Activated CD4-positive, CD25-positive, alpha-beta regulatory T cell (primary cell): ENCODE results near the gene ZMYND8.
"Not testable (repeated sequence)": the region's sequence is repeated elsewhere in the genome, so short reads cannot be mapped to it uniquely, and the experiment has no call there.

Source experiments
- DNase-seq, 4 experiments: peaks; one replicate each; lab custom pipeline; 2025; lab: John Stamatoyannopoulos, UW

Gene ZMYND8

DNA sequence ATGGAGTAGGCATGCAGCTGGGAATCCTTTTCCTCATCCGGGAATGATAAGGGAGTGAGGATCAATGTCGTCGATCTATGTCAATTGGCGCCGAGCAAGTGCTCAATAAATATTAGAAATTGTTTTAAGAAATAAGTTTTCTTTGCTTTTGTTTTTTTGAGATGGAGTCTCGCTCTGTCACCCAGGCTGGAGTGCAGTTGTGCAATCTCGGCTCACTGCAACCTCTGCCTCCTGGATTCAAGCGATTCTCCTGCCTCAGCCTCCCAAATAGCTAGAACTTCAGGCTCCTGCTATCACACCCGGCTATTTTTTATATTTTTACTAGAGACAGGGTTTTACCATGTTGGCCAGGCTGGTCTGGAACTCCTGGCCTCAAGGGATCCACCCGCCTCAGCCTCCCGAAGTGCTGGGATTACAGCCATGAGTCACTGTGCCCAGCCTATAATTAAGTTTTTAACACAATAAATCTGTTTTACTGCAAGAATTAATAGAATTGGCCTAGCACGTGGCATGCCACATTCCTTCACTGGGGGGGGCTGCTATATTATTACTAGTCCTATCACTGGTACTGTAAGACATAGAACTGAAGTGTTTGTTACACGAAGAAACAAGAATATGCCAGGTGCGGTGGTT lies 92.2 kb downstream of the ZMYND8 start:
- DNase-seq, result not testable (repeated sequence)

DNA sequence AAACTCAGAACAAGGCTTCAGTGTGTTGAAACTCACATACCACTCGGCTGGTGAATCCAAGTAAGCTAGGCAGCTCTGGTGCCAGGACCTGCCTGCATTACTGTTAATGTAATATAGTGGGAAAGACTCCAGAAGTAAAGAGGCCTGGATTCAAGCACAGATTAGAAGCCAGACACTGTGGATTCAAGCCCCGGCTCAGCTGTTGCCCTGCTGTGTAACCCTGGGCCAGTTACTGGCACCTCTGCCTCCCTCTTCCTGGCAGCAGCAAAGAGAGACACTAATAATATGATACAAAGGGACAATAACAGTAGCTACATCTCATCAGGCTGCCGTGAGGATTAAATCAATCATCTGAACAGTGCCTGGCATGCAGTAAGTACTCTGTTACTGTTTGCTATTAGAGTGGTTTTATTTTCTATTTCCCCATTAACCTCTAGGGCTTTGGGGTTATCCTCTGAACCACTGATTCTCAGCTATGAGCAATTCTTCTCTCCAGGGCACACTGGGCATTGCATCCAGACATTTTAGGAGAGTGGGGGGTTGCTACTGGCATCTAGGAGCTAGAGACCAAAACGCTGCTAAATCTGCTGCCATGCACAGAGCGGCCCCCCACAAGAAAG lies 92.9 kb downstream of the ZMYND8 start:
- DNase-seq, result no peak

DNA sequence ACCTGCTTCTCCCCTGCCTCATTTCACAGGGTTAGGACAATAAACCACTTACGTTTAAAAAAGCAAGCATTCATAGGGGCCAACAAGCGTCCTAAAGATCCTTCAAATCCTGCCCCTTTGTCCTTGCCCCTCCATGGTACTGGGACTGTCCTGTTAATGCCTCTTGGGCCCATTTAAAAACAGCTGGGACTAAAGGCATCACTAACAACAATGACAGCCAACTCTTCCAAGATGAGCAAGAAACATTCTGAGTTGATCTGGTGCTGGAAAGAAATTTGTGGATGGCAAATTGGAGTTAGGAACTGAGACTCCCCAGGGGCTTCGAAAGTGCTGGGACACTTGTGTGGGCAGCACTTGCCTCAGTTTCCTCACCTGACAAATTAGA lies 93.4 kb downstream of the ZMYND8 start:
- DNase-seq, result no peak

DNA sequence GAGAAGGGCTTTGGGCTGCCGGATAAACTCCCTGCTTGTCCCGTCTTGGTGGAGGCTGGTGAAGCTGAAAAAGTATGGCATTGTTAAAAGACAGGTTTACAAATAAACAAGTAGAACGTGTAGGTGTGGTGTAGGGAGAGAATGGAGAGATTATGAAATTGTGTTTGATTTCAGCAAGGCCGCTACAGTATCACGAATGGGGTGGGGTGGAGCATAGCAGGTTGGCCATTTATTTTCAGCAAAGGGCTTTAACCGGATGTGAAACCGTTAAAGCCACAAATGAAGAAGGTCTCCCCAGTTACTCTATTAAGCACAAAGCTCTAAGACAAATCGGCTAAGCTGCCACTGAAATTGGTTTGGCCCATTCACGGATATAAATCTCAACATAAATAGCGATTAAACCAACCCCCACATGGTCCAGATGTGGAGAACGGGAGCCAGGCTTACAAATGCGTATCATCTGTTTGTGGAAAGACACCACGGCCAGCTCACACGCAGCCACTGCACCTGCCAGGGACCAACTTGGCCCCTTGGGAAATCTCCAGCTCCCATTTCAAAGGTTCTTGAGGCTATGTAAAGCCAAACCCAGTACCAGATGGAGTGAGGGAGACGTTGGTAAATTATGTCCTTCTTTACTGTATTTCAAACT lies 94.0 kb downstream of the ZMYND8 start:
- no peak for DNase-seq

DNA sequence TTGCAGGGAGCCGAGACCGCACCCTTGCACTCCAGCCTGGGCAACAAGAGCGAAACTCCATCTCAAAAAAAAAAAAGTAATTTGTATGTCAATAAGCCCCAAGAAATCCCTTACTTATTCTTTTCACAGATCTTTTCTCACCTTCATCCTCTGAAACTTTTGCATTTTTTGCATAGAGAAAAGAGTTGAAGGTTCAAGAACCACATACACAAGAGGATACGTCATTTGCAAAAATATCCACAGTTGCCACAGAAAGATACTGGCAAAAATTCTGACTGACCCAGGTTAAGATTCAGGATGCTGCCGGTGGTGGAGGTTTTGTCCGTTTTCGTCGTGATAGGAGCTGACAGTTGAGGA lies 94.5 kb downstream of the ZMYND8 start:
- no peak for DNase-seq

DNA sequence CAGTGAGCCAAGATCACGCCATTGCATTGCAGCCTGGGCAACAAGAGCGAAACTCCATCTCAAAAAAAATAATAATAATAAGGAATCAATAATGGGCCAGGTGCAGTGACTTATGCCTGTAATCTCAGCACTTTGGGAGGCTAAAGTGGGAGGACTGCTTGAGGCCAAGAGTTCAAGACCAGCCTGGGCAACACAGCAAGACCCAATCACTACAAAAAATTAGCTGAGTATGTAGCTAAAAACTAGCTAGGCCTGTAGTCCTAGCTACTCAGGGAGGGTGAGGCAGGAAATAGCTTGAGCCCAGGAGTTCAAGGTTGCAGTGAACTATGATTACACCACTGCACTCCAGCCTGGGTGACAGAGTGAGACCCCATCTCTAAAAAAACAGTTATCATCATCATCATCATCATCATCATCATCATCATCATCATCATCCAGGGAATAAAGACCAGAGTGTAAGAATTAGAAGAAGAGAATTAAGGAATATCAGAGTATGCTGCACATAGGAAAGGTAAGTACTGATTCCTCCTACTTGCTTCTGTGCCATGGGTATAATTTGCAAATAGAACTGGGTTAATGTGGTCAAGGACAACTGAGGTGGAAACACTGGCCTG lies 95.2 kb downstream of the ZMYND8 start:
- not testable (repeated sequence) for DNase-seq

DNA sequence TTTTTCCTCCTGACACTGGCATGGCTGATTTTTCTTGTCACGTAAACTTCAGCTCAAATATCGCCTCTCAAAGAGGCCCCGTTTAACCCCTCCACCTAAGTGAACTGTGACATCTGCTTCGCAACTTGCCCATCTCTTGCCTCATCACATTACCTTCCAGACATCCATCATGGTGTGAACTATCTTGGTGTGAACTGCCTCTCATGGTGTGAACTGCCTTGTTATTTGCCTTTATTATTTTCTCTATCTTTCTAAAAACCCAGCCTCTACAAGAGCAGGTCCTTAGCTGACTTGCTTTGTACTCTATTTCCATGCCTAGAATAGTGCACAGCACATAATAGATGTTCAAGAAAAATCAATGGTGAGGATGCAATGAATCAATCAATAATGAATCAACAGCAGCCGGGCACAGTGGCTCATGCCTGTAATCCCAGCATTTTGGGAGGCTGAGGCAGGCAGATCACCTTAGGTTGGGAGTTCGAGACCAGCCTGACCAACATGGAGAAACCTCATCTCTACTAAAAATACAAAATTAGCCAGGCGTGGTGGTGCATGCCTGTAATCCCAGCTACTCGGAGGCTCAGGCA lies 95.9 kb downstream of the ZMYND8 start:
- not testable (repeated sequence) for DNase-seq

DNA sequence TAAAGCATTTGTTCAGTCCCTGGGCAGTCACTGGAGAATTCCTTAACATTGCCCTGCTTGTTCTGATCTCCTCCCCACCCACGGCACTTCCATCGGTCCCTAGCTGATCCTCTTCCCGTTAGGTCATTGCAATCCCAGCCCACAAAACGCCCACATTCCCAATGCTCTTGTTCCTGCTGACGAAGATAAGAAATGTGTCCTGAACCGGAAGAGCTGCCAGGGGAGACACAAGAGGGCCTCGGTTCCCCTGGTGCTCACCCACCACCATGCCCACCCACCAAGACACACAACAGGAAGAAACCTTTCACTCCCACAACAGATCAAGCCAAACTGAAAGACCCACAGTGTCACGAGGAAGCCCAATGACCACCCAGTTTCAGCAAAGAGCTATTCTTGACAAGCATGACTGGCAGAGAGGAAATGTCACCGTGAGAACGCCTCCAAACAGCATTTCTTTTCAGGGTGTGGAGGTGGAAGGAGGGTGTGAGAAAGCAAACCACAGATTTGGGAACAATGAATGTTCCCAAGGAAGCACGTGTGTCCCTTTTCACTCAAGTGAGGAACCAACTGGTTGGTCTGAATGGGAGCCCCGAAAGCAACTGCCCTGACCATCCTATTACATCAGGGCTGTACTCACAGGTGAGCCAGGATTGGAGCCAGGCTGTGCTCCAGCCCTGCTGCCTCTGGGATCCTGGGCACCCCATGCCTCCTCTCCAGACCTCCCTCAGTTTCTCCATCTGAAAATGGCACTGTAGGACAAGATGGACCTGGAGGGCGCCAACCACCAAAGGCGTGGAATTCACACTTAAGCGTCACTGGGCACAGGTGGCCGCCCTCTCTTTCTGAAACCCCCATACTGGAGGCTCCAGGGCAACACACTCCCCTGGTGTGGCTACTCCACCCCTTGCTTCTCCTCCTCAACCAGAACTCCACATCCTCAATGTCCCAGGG lies 97.5 kb downstream of the ZMYND8 start:
- DNase-seq, result no peak

DNA sequence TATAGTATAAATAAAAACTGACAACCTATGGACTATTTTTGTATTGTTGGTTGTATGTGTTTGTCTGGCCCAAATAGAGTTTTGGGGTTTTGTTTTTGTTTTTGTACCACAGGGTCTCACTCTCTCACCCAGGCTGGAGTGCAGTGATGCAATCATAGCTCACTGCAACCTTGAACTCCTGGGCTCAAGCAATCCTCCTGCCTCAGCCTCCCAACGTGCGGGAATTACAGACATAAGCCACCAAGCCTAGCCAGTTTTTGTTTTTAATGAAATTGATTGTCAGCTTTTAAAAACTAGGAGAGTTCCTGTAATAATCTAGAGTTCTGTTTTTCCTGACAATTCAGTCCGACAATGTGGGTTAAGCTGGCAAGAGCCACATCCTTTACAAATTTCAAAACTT lies 98.7 kb downstream of the ZMYND8 start:
- DNase-seq, result no peak

DNA sequence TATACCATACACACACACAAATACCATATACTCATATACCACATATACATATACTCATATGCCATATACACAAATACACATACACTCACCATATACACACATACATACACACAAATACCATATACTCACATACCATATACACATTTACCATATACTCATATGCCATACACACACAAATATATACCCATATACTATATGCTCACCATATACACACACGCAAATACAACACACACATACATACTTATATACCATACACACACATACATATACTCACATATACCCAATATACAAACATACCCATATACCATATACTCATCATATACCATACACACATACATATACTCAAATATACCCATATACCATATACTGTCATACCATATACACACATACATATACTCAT lies 99.2 kb downstream of the ZMYND8 start:
- no peak for DNase-seq

DNA sequence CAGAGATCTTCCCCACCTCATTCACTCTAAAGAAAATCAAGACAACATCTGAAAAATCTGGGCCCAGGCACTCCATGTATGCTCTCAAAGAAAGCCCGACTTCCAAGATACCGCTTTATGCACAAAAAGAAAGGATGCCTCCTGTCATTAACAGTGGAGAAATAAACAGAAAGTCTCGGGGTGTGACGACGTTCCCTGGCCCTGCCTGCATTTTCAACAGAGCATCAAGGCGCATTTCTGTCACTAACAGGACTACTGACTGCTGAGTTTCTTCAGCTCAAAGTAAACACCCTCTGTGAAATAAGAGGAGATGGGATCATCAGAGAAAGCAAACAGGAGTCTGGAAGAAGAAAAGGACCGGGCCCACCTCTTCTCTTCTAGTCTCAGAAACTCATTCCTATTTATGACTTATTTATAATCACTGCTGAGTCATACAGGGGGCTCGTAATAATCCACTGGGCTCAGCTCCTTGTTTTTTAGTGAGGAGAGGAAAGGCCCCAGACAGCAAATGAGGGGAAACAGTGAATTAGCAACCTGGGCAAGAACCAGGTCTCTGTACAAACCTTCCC lies 99.7 kb downstream of the ZMYND8 start:
- no peak for DNase-seq

DNA sequence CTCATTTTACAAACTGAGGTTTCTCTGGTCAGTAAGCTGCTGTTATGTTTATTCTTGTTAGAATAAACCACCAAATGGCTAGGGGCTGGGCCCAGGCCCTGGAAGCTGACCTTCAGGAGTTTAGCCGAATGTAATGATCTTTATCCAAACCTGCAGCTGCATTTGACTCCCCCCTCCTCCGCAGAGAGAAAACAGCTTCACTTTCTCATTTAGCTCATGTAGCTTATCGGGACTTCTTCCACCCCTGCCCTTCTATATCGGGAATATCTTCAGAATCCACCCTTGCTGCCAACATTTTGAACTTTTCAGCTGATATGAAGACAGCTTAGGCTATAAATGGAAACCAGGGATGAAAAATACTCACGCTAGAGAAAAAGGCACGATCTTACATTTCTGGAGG lies 102.6 kb downstream of the ZMYND8 start:
- no peak for DNase-seq

DNA sequence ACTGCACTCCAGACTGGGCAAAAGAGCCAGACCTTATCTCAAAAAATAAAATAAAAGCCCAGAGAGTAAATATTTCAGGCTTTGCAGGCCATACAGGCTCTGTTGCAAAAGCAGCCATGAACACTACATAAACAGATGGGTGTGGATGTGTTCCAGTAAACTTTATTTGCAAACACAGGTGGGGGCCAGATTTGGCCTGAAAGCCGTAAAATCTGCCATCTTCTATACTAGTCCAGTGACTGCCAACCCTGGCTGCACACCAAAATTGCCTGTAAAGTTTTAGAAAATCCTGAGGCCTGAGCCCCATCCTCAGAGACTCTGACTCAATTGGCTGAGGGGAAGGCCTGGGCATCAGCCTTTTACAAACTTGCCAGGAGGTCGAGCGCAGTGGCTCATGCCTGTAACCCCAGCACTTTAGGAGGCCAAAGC lies 103.6 kb downstream of the ZMYND8 start:
- DNase-seq, result no peak

DNA sequence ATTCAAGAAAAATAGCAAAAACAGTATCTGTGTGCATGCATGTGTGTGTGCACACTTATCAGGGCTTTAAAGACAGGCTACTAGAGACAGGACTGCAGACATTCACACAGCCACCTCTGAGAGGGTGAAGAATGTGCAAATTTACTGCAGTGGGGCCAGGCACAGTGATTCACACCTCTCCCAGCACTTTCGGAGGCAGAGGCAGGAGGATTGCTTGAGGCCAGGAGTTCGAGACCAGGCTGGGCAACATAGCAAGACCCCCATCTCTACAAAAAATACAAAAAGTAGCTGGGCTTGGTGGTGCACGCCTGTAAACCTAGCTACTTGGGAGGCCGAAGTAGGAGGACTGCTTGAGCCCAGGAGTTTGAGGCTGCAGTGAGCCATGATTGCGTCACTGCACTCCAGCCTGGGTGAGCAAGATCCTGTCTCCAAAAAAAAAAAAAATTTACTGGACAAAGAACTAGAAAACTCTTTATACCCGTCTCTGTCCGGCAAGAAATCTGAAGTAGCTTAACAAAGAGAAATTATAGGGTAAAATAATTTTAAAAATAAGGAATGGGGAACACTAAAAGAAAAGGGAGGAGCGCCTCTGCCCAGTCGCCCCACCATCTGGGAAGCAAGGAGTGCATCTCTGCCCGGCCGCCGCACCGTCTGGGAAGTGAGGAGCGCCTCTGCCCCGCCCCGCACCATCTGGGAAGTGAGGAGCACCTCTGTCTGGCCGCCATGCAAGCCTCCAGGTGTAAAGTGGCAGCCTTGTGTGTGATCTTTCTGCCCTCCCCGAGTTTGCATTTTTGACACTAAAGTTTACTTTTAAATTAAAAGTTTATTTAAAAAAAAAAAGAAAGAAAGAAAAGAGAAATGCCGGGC lies 105.1 kb downstream of the ZMYND8 start:
- DNase-seq, result no peak

DNA sequence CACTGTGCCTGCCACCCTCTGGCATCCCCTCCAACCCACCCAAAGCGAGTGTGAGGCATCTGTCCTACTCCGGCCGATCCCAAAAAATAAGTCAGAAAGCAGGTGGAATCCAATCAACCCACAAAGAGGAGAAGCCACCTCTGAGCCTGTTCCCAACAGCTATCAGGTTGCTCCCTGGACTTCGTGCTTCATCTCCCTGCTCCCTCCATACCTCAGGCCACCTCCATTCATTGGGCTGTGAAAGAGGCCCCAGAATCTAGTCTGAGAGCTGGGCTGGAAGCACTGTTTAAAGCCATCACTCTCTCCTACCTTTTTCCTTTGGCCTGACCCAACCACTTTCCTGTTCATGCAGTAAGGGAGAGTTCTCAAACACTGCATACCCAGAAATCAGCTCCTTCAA lies 106.1 kb downstream of the ZMYND8 start:
- DNase-seq, result no peak

DNA sequence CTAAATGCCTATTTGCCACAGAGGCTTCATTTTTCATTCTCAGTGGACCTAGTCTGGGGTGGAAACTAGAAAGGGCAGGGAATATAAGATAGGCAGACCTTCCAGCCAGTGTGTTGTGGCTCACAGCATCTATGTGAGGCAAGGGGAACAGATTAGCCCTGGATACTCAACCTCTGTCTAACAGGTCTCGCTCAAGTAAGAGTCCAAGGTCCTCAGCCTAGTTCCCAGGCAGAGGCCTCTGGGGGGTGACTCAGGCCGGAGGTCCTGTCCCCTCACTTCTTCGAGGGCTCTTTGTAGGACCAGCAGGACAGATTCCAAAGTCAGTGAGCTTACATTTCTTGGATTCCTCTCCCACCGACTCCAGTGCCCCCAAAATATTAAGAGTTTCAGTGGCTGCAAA lies 106.6 kb downstream of the ZMYND8 start:
- DNase-seq, result no peak

DNA sequence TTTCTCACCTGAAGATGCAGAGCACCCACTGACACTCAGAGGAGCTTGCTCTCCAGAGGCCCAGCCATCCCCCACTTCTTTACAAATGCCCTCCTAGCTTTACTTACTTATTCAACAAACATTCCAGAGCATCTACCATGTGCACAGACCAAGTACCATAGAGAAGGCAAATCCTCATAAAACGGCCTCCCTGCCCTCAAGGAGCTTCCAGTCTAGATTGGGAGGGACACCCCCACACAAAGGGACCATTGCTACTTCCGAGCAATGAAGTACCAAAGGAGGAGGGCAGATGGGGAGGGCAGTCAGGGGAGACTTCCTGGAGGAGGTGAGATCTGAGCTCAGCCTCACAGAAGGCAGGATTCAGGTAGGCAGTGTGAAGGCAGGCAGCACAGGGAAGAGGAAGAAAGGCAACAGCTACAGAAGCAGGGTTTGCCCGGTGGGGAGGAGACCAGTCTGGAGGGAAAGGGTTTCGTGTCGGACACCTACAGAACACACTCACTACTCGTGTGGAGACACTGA lies 108.0 kb downstream of the ZMYND8 start:
- no peak for DNase-seq

DNA sequence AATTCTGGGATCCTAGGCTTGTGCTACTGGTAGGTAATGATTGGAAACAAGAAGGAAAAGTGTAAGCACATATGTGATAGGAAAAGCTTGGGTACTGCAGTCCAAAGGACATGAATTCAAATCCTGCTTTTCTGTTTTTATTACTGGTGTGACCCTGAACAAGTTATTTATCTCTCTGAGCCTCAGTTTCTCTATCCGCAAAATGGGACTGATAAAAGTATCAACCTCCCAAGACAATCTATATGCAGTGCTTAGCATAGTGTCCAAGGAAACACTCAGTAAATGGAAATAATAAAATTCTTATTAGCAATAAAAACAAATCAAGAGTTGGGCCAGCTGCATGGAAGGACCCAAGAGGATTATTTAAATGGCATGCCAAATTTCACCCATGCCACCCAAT lies 108.5 kb downstream of the ZMYND8 start:
- no peak for DNase-seq

DNA sequence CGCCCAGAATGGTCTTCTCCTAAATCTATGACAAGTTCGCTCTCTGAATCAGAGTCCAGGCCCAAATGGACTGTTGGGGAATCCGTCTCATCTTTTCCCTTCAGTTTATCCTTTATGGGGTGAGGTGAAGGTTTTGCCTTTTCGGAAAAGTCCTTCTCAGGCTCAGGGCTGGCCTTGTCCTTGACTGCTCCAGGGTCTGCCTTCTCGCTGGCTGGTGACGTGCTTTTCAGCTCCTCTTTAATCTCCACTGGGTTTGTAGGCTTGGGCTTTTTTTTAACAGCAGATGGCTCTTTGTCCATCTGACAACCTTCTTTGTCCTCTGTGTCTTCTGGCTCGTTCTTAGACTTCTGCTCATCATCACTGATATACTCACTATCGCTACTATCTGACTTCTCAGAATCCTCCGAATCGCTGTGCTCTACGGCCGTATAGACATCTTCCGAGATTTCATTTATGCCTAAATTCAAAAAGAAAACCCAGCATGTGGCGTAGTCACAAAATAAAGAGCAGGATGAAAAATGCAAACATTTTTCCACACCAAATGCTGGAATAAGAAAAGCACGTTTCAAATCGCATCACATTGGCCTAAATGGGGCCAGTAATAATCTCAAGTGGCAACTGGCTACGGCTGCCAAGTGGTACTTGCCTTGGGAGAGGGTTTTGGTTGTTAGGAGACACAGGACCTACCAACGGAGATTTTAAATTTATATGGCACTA lies 110.3 kb downstream of the ZMYND8 start:
- no peak for DNase-seq

DNA sequence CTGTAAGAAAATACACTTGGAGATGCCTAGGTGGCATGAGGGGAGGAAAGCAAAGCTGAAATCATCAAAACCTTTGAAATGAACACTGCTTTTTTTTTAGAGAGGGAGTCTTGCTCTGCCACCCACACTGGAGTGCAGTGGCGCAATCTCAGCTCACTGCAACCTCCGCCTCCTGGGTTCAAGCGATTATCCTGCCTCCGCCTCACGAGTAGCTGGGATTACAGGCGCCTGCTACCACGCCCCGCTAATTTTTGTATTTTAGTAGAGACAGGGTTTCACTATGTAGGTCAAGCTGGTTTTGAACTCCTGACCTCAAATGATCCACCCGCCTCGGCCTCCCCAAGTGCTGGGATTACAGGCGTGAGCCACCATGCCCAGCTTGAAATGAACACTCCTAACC lies 111.3 kb downstream of the ZMYND8 start:
- DNase-seq, result not testable (repeated sequence)
